Small intestine (tissue), 7 donors: ENCODE measurements around the gene ARG2. TPM values are rescaled to one million over a fixed set of nuclear protein-coding genes. Genes with fewer than 3 reads are reported as not detected.

Experiments
- DNase-seq, 2 donors: peaks; one replicate each; pipeline versions ENCODE4 v3.0.0 to v3.0.0-alpha.2; 2013
- FAIRE-seq: peaks from 2 replicates; lab custom pipeline; 2012; peaks lifted over from hg19 to GRCh38; lab: Jason Lieb, UNC
- H3K27ac ChIP-seq, 3 donors: one replicate each; pipeline ENCODE4 v1.5.1; 2013; ENCODE audit warnings: low read length in 2 of 3, mild to moderate bottlenecking in 2 of 3, control low read depth in 1 of 3, inconsistent platforms in 1 of 3, low read depth in 1 of 3, moderate library complexity in 1 of 3
- H3K27me3 ChIP-seq, 3 donors: one replicate each; pipeline ENCODE4 v1.6.1; 2013; ENCODE audit warnings: low read length in 3 of 3, inconsistent platforms in 1 of 3; ENCODE audit not compliant: control insufficient read depth in 3 of 3, insufficient read depth in 3 of 3
- H3K36me3 ChIP-seq, 3 donors: one replicate each; pipeline ENCODE4 v1.6.1; 2013; ENCODE audit warnings: low read length in 3 of 3, inconsistent platforms in 1 of 3, low read depth in 1 of 3, mild to moderate bottlenecking in 1 of 3, moderate library complexity in 1 of 3; ENCODE audit not compliant: control insufficient read depth in 3 of 3, insufficient read depth in 2 of 3
- H3K4me1 ChIP-seq, 3 donors: one replicate each; pipeline ENCODE4 v1.6.1; 2013; ENCODE audit warnings: low read length in 2 of 3, inconsistent platforms in 1 of 3, low read depth in 1 of 3, mild to moderate bottlenecking in 1 of 3, moderate library complexity in 1 of 3; ENCODE audit not compliant: control insufficient read depth in 3 of 3, insufficient read depth in 2 of 3
- H3K4me3 ChIP-seq, 3 donors: one replicate each; pipeline ENCODE4 v1.5.1; 2013; ENCODE audit warnings: low read length in 3 of 3, control low read depth in 1 of 3, inconsistent platforms in 1 of 3, low read depth in 1 of 3, mild to moderate bottlenecking in 1 of 3, moderate library complexity in 1 of 3
- H3K9me3 ChIP-seq, 2 donors: one replicate each; pipeline ENCODE4 v1.6.1; 2013; ENCODE audit warnings: low read depth in 1 of 2, low read length in 1 of 2; ENCODE audit not compliant: control insufficient read depth in 2 of 2, insufficient read depth in 1 of 2
- WGBS, 3 donors: extraction: QIAGEN DNeasy Blood & Tissue Kit; methylation state at CpG; one replicate each; pipeline ENCODE4 v1.1.7; 2013; 5-methylcytosine and 5-hydroxymethylcytosine counted together
- polyA plus RNA-seq, 4 donors: library from polyadenylated mRNA; stranded (reverse) in 3 of 4; unstranded in 1 of 4; fragments of 200-250 nt in 3 of 4; fragments of 120-200 nt in 1 of 4; gene quantifications; one replicate each; pipeline versions ENCODE4 v1.2.1 to v1.2.3, GENCODE V29; 2013
- donor health status: healthy with polysubstance abuse.
- donor health status: control.
- donor health status: control.
- donor health status: Bipolar disorder and iron deficiency.
- donor health status: healthy.

The ARG2 gene
- polyA plus RNA-seq, 4 donors: 2.4 to 56.1 (median 22.8) TPM

- H3K27ac ChIP-seq: no peak overlapping the region
- no peaks in the 10 kb centered on the region for H3K9me3 ChIP-seq
- H3K27me3 ChIP-seq: no peaks in the 10 kb centered on the region
- DNase-seq (no peak), FAIRE-seq (no peak)
- H3K4me1 ChIP-seq: peaks cover 0 to 10% (median 3%) of the 10 kb centered on the region in 3 donors
- peaks cover 0 to 2% (median 0%) of the 10 kb centered on the region in 3 donors for H3K36me3 ChIP-seq
- H3K4me3 ChIP-seq: no peak overlapping the region
These were observed 48.8 kb downstream of the ARG2 start for GRCh38 chr14:67668559-67668958.

GRCh38 chr14:67673451-67673850 is 53.7 kb downstream of the ARG2 start:
- no peak for FAIRE-seq

GRCh38 chr14:67674139-67674479 is 54.4 kb downstream of the ARG2 start:
- peak overlapping the region; percentile 82 to 98 (median 95) for H3K27ac ChIP-seq
- 0 to 1% (median 1%) methylated on average over 13 to 25 of the region's 25 CpGs for WGBS, 3 donors
- H3K27me3 ChIP-seq: no peaks in the 10 kb centered on the region
- no peaks in the 10 kb centered on the region for H3K9me3 ChIP-seq
- H3K4me1 ChIP-seq: peaks cover 0 to 16% (median 3%) of the 10 kb centered on the region in 3 donors
- peaks cover 2 to 5% (median 2%) of the 10 kb centered on the region in 3 donors for H3K36me3 ChIP-seq
- peak overlapping the region; percentile 90 to 96 (median 94) for H3K4me3 ChIP-seq
- DNase-seq (peak; percentile 76 to 85), FAIRE-seq (no peak)

More at GRCh38 chr14:67673451-67673850, 53.7 kb downstream of the ARG2 start:
- H3K27ac ChIP-seq: peak overlapping the region in 1 of 3 donors; percentile 98
- H3K36me3 ChIP-seq: peaks cover 2 to 5% (median 4%) of the 10 kb centered on the region in 3 donors
- H3K4me3 ChIP-seq: peak overlapping the region; percentile 90 to 96 (median 94)
- H3K27me3 ChIP-seq: no peaks in the 10 kb centered on the region
- 24 to 37% (median 27%) methylated on average over 5 of the region's 5 CpGs for WGBS, 3 donors
- H3K9me3 ChIP-seq: no peaks in the 10 kb centered on the region
- peaks cover 0 to 16% (median 3%) of the 10 kb centered on the region in 3 donors for H3K4me1 ChIP-seq
- DNase-seq: no peak

- WGBS, 3 donors: 1% methylated on average over 70 to 87 of the region's 87 CpGs
- no peaks in the 10 kb centered on the region for H3K9me3 ChIP-seq
- peak; percentile 75 to 96 for DNase-seq
- no peaks in the 10 kb centered on the region for H3K27me3 ChIP-seq
- H3K4me3 ChIP-seq: peak within 1 kb of the TSS; percentile 90 to 96 (median 94)
- no peak for FAIRE-seq
- H3K27ac ChIP-seq: peak within 1 kb of the TSS; percentile 82 to 98 (median 95)
- peaks cover 2 to 5% (median 2%) of the 10 kb centered on the region in 3 donors for H3K36me3 ChIP-seq
- peaks cover 0 to 16% (median 3%) of the 10 kb centered on the region in 3 donors for H3K4me1 ChIP-seq
These were observed 54.9 kb downstream of the ARG2 start, which contains the start of gene VTI1B for GRCh38 chr14:67674480-67675218. TSS of gene VTI1B (minus strand) at chr14:67674632. CDS start at chr14:67674489, 143 bp downstream.

- H3K4me1 ChIP-seq: peaks cover 0 to 16% (median 3%) of the 10 kb centered on the region in 3 donors
- FAIRE-seq (no peak), DNase-seq (no peak)
- WGBS, 3 donors: 28 to 34% (median 32%) methylated on average over 16 of the region's 16 CpGs
- peak overlapping the region; percentile 82 to 98 (median 95) for H3K27ac ChIP-seq
- peak overlapping the region; percentile 90 to 96 (median 94) for H3K4me3 ChIP-seq
- H3K36me3 ChIP-seq: peaks cover 2 to 5% (median 2%) of the 10 kb centered on the region in 3 donors
- no peaks in the 10 kb centered on the region for H3K27me3 ChIP-seq
- no peaks in the 10 kb centered on the region for H3K9me3 ChIP-seq
These were observed 55.5 kb downstream of the ARG2 start for GRCh38 chr14:67675219-67675582.

- Histone ChIP-seq H3K9me3 (no peaks in the 10 kb centered on the region), H3K4me1 (peaks cover 0 to 5% (median 4%) of the 10 kb centered on the region in 3 donors), H3K36me3 (peaks cover 2 to 10% (median 7%) of the 10 kb centered on the region in 3 donors), H3K4me3 (no peak overlapping the region), H3K27me3 (no peaks in the 10 kb centered on the region), H3K27ac (no peak overlapping the region)
- DNase-seq (no peak), FAIRE-seq (no peak)
- WGBS, 3 donors: 52 to 80% (median 62%) methylated on average over 2 of the region's 2 CpGs
These were observed 59.3 kb downstream of the ARG2 start for GRCh38 chr14:67679006-67679405.

GRCh38 chr14:67680121-67680602 is 60.4 kb downstream of the ARG2 start:
- H3K4me1 ChIP-seq: peaks cover 0 to 5% (median 4%) of the 10 kb centered on the region in 3 donors
- DNase-seq: no peak
- WGBS, 3 donors: 82 to 84% (median 84%) methylated on average over 3 of the region's 3 CpGs
- no peaks in the 10 kb centered on the region for H3K27me3 ChIP-seq
- H3K4me3 ChIP-seq: no peak overlapping the region
- H3K9me3 ChIP-seq: no peaks in the 10 kb centered on the region
- no peak overlapping the region for H3K27ac ChIP-seq
- H3K36me3 ChIP-seq: peaks cover 5 to 13% (median 7%) of the 10 kb centered on the region in 3 donors
- no peak for FAIRE-seq

GRCh38 chr14:67680941-67681340 is 61.2 kb downstream of the ARG2 start:
- DNase-seq (no peak), FAIRE-seq (no peak)
- Histone ChIP-seq H3K9me3 (no peaks in the 10 kb centered on the region), H3K36me3 (peaks cover 5 to 19% (median 7%) of the 10 kb centered on the region in 3 donors), H3K4me3 (no peak overlapping the region), H3K4me1 (peaks cover 0 to 4% (median 0%) of the 10 kb centered on the region in 3 donors), H3K27ac (no peak overlapping the region), H3K27me3 (no peaks in the 10 kb centered on the region)
- WGBS, 3 donors: 54 to 71% (median 67%) methylated on average over 2 of the region's 2 CpGs
